Mononuclear cell (primary cell): ENCODE measurements around the gene NAGLU. TPM values are rescaled to one million over a fixed set of nuclear protein-coding genes. Genes with fewer than 3 reads are reported as not detected.
A peak's percentile ranks its signal among the peaks of the same experiment; 100 is the strongest.
"Not testable (repeated sequence)": the region's sequence is repeated elsewhere in the genome, so short reads cannot be mapped to it uniquely, and the experiment has no call there.

Source experiments
- H3K27me3 ChIP-seq: 2 replicates; pipeline ENCODE4 v1.6.0; 2011; ENCODE audit warnings: low read length, control low read depth; ENCODE audit not compliant: insufficient read depth
- H3K4me1 ChIP-seq: 2 replicates; pipeline ENCODE4 v1.5.1; 2011; ENCODE audit warnings: mild to moderate bottlenecking, low read length, control low read depth; ENCODE audit not compliant: insufficient read depth
- H3K4me3 ChIP-seq: 2 replicates; pipeline ENCODE4 v1.5.1; 2011; ENCODE audit warnings: mild to moderate bottlenecking, low read length, moderate library complexity
- H3K9me3 ChIP-seq: 2 replicates; pipeline ENCODE4 v1.5.1; 2011; ENCODE audit warnings: low read depth, mild to moderate bottlenecking, control low read depth, low read length
- total RNA-seq: library from RNA; depleted of rRNA; stranded (reverse); fragments of >200 nt; gene quantifications from one replicate; pipeline ENCODE4 v1.2.3, GENCODE V29; 2012

Gene NAGLU
- total RNA-seq, 1 donor, result 7.9 TPM

DNA sequence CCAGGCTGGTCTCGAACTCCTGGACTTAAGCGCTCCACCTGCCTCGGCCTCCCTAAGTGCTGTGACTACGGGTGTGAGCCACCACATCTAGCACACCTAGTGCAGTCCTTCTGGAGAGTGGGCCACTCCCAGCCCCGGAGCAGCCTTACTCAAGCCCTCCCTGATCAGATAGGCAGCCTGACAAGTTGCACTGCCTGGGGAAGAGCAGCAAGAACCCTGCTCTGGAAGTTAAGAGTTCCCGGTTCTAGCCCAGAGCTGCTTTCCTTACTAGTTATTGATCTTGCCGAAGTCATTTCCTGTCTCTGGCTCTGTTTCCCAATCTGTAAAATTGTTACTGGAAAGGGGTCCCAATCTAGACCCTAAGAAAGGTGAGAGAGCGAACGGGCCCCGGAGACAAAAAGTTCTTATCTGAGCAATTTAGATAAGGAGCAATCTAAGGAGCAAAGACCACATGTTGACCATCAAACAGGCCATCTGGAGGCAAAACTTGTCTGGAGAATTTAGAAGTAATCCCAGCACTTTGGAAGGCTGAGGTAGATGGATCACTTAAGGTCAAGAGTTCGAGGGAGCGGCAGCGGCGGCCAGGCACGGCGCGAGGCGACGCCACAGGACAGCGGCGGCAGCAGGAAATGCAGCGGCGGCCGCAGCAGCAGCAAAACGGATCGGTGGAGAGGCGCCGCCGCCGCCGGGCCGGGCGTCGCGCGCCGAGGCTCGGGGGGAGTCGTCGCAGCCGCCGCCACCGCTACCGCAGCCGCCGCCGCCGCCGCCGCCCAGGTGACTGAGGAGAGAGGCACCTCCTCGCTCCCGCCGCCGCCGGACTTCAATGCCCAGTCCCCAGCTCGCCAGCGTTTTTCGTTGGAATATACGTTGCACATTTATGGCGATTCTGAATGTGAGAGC is 4.3 kb upstream of the NAGLU start:
- H3K9me3 ChIP-seq, result no peaks in the 10 kb centered on the region
- peaks cover 61% of the 10 kb centered on the region for H3K4me1 ChIP-seq
- H3K27me3 ChIP-seq, result no peaks in the 10 kb centered on the region
- peak overlapping the region; percentile 42 for H3K4me3 ChIP-seq

DNA sequence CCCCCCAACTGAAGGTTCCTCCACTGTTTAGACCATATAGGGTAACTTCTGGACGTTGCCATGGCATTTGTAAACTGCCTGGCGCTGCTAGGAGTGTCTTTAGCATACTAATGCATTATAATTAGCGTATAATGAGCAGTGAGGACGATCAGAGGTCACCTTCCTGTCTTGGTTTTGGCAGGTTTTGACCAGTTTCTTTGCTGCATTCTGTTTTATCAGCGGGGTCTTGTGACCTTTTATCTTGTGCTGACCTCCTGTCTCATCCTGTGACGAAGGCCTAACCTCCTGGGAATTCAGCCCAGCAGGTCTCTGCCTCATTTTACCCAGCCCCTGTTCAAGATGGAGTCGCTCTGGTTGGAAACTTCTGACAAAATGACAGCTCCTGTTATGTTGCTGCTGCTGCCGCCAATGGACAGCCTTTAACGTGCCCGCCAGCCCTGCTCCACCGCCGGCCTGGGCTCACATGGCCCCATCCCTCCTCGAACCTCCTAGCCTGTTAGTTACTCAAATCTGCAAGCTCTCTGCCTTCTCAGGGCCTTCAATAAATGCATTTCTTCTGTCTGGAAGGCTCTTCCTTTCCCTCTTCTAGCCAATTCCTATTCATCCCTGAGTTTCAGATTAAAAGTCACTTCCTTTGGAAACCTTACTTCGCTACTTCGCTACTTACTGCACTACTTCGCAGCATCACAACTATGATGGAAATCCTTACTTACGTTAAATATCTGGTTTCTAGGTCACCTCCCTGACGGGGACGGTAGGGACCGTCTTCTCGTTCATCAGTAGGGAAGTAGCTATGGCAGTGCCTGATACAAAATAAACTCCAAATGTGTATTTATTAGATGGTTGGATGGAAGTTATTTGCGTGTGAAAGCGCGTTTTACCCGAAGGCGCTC is 640 bp upstream of the NAGLU start:
- Histone ChIP-seq H3K27me3 (no peaks in the 10 kb centered on the region), H3K9me3 (no peaks in the 10 kb centered on the region), H3K4me3 (peak overlapping the region; percentile 37), H3K4me1 (peaks cover 46% of the 10 kb centered on the region)

DNA sequence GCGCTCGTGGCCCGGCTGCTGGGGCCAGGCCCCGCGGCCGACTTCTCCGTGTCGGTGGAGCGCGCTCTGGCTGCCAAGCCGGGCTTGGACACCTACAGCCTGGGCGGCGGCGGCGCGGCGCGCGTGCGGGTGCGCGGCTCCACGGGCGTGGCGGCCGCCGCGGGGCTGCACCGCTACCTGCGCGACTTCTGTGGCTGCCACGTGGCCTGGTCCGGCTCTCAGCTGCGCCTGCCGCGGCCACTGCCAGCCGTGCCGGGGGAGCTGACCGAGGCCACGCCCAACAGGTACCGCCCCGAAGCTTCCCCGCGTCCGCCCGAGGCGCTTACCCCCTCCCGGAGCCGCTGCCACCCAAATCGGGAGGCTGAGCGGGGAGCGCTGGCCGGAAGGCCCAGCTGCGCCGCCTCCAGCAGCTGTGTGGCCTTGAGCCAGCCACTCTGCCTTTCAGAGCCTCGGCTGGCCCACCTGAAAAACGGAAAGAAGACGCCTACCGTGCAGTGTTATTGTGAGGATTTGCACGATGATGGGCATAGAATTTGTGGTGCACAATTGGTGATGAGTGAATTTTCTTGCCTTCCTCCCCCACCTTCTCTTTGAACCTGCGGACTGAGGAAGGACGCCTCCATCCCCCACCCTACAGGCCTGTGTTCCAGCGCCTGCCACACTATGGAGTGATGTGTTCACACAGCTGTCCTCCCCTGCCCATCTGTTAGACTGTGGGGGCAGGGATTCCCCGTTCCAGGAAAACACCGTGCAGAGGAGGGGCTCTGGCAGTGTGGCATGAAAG is 523 bp downstream of the NAGLU start:
- peaks cover 40% of the 10 kb centered on the region for H3K4me1 ChIP-seq
- no peaks in the 10 kb centered on the region for H3K27me3 ChIP-seq
- H3K4me3 ChIP-seq, result peak overlapping the region; percentile 37
- H3K9me3 ChIP-seq, result no peaks in the 10 kb centered on the region

DNA sequence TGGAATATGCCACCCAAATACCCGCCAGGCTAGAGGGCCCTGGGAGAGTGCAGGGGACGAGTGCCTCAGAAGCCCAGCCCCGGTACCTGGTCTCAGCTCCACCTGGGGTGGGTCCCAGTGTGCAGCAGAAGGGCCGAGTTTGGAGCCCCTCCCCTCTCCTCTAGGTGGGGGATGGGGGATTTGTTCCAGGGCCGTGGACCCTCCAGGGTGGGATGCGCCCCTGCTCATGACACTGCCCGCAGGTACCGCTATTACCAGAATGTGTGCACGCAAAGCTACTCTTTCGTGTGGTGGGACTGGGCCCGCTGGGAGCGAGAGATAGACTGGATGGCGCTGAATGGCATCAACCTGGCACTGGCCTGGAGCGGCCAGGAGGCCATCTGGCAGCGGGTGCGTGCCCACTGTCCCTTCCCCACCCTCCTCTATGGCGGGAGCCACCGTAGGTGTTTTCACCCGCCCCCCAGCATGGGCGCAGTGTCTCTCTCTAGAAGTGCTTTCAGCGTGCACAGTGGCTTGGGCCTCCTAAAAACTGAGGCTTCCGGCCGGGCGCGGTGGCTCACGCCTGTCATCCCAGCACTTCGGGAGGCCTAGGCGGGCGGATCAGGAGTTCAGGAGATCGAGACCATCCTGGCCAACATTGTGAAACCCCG is 1.2 kb downstream of the NAGLU start:
- no peaks in the 10 kb centered on the region for H3K9me3 ChIP-seq
- peaks cover 35% of the 10 kb centered on the region for H3K4me1 ChIP-seq
- no peak overlapping the region for H3K4me3 ChIP-seq
- no peaks in the 10 kb centered on the region for H3K27me3 ChIP-seq

DNA sequence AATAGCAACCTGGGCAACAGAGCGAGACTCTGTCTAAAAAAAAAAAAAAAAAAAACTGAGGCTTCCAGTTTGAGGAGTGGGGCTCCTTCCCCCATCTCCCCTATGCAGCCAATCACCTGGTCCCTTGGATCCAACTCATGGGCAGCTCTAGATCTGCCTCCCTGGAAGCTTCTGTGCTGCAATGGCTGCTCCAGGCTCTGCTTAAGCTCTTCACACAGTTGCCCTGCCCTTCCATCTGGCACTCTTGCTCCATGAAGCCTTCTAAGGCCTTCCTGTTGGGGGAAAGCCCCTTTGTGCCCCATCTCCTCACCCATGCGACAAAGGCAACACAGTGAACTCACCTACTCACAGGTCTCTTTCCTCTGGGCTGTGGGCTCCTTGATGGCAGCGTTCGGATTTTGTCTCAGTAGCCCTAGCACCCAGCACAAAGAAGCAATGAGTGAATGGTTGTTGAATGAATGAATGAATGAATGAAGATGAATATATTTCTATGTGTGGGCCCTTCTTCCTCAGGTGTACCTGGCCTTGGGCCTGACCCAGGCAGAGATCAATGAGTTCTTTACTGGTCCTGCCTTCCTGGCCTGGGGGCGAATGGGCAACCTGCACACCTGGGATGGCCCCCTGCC is 1.9 kb downstream of the NAGLU start:
- no peaks in the 10 kb centered on the region for H3K9me3 ChIP-seq
- H3K4me1 ChIP-seq, result peaks cover 28% of the 10 kb centered on the region
- H3K4me3 ChIP-seq, result no peak overlapping the region
- H3K27me3 ChIP-seq, result no peaks in the 10 kb centered on the region

DNA sequence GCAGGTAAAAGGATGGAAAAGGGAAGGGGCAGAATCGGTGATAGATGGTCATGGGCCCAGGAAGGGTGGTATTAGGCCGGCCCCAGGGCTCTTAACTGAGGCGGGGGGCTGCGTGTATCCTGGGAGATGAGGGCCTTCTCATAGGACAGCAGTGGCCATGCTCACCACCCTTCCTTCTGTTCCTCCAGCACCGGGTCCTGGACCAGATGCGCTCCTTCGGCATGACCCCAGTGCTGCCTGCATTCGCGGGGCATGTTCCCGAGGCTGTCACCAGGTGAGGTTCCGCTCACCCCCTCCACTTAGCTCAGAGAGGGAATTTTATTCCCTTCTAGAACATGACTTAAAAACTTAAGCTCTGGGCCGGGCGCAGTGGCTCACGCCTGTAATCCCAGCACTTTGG is 2.4 kb downstream of the NAGLU start:
- no peaks in the 10 kb centered on the region for H3K9me3 ChIP-seq
- no peaks in the 10 kb centered on the region for H3K27me3 ChIP-seq
- H3K4me1 ChIP-seq, result peaks cover 28% of the 10 kb centered on the region
- H3K4me3 ChIP-seq, result no peak overlapping the region

DNA sequence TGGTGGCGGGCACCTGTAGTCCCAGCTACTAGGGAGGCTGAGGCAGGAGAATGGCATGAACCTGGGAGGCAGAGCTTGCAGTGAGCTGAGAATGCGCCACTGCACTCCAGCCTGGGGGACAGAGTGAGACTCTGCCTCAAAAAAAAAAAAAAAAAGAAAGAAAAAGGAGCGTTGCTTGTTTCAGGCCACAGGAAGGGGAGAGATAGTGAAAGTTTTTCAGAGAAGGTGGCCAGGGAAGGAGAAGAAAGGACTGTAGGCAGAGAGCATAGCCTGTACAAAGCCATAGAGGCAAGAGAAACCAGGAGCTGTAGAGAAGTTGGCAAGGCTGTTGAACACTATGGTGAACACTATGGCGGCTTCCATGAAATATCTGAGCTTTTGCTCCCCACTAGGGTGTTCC is 4.5 kb downstream of the NAGLU start:
- not testable (repeated sequence) for H3K27me3 ChIP-seq, H3K4me3 ChIP-seq
- peaks cover 21% of the 10 kb centered on the region for H3K4me1 ChIP-seq

DNA sequence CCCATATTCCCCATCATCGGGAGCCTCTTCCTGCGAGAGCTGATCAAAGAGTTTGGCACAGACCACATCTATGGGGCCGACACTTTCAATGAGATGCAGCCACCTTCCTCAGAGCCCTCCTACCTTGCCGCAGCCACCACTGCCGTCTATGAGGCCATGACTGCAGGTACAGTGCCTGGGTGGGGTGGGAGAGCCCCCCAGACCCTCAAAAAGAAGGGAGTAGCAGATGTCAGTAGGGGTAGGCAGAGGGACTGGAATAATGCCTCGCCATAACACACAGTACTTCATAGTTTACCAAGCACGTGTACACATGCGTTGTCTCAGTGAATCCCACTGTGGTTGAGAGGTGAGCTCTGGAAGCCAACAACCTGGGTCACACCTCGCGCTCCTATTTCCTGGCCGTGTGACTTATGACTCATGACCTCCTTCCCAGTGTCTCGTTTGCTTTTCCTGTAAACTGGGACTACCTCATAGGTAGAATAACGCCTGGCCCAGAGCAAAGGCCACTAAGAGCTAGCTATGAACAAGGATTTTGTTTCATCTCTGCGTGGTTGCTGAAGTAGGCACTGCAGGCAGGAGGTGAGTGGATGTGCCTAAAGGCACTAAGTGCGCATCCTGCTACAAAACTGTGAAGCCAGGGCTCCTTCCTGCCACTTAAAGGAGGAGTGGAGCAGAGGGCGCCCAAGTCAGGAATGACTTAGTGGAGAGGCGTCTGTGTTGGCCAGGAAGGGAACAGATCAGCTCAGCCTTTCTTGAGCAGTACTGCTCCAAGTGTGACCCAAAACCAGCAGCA is 5.2 kb downstream of the NAGLU start:
- H3K4me3 ChIP-seq, result no peak overlapping the region
- H3K27me3 ChIP-seq, result no peaks in the 10 kb centered on the region
- H3K9me3 ChIP-seq, result no peaks in the 10 kb centered on the region
- H3K4me1 ChIP-seq, result peaks cover 17% of the 10 kb centered on the region

More for the DNA sequence above, 4.5 kb downstream of the NAGLU start:
- not testable (repeated sequence) for H3K9me3 ChIP-seq

DNA sequence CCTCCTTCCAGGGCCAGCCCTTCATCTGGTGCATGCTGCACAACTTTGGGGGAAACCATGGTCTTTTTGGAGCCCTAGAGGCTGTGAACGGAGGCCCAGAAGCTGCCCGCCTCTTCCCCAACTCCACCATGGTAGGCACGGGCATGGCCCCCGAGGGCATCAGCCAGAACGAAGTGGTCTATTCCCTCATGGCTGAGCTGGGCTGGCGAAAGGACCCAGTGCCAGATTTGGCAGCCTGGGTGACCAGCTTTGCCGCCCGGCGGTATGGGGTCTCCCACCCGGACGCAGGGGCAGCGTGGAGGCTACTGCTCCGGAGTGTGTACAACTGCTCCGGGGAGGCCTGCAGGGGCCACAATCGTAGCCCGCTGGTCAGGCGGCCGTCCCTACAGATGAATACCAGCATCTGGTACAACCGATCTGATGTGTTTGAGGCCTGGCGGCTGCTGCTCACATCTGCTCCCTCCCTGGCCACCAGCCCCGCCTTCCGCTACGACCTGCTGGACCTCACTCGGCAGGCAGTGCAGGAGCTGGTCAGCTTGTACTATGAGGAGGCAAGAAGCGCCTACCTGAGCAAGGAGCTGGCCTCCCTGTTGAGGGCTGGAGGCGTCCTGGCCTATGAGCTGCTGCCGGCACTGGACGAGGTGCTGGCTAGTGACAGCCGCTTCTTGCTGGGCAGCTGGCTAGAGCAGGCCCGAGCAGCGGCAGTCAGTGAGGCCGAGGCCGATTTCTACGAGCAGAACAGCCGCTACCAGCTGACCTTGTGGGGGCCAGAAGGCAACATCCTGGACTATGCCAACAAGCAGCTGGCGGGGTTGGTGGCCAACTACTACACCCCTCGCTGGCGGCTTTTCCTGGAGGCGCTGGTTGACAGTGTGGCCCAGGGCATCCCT is 7.4 kb downstream of the NAGLU start:
- no peak overlapping the region for H3K4me3 ChIP-seq
- peaks cover 12% of the 10 kb centered on the region for H3K4me1 ChIP-seq
- H3K9me3 ChIP-seq, result no peaks in the 10 kb centered on the region
- peaks cover 3% of the 10 kb centered on the region for H3K27me3 ChIP-seq

DNA sequence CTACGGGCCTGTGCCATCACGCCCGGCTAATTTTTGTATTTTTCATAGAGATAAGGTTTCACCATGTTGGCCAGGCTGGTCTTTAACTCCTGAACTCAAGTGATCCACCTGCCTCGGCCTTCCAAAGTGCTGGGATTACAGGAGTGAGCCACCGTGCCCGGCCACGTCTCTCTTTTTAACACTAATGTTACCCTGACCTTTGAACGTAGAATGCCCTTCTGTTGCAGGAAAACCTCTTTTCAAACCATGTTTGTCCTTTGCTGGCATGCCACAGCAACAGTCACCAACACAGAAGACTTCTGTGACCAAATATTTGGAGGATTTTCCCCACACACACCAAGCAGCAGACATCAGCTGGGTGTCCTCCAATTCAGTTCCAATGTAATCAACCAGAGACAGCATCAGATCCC is 8.8 kb downstream of the NAGLU start:
- no peaks in the 10 kb centered on the region for H3K9me3 ChIP-seq
- H3K4me1 ChIP-seq, result peaks cover 19% of the 10 kb centered on the region
- H3K27me3 ChIP-seq, result peaks cover 8% of the 10 kb centered on the region
- H3K4me3 ChIP-seq, result no peak overlapping the region

DNA sequence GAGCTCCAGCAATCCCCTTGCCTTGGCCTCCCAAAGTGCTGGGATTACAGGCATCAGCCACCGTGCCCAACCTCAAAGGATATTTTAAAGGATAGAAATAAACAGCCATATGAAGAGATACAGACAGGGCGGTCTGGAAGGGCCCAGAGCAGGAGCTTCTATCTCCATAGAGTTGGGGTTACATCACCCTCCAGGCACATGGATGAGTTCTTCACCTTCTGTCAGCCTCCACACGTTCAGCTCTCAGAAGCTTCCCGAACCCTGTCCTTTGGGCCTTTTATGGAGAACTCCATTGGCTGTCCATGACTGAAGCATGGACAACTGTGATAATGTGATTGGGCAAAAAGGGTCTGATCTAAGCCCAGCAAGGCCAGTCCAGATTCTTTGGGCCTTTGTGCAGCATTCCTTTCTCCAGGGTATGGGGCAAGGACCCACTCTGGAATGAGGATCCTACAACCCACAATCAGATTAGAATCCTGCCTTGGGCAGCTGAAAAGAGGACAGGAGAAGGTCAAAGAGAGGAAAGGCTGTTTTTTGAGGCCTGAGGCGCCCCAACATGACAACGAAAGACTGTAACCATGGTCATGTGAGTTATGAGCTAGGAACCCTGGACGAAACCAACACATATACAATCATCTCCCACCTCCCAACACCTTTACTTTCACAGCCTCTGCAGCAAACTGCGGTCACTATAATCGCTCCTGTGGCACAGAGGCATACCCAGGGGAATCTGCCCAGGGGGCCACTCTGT is 9.9 kb downstream of the NAGLU start:
- H3K9me3 ChIP-seq, H3K27me3 ChIP-seq, H3K4me3 ChIP-seq: not testable (repeated sequence)
- peaks cover 19% of the 10 kb centered on the region for H3K4me1 ChIP-seq

DNA sequence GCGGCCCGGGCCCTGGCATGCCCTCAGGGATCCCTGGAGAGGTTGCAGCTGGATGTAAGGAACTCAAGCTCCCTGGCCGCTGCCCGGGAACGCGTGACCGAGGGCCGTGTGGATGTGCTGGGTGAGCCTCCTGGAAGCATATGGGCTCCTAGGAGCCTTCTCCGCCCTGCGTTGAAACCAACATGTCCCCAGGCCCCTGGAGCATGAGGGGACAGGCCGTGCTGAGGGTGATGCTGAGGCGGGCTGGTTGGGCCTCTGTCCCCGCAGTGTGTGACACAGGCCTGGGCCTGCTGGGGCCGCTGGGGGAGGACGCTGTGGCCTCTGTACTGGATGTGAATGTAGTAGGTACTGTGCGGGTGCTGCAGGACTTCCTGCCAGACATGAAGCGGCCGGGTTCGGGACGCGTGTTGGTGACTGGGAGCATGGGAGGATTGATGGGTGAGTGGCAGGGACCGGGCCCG is 11.0 kb downstream of the NAGLU start:
- H3K4me3 ChIP-seq, result no peak overlapping the region
- peaks cover 12% of the 10 kb centered on the region for H3K4me1 ChIP-seq
- no peaks in the 10 kb centered on the region for H3K9me3 ChIP-seq
- peaks cover 8% of the 10 kb centered on the region for H3K27me3 ChIP-seq
